ENCODE results near the gene FANCE.

The FANCE gene

DNA sequence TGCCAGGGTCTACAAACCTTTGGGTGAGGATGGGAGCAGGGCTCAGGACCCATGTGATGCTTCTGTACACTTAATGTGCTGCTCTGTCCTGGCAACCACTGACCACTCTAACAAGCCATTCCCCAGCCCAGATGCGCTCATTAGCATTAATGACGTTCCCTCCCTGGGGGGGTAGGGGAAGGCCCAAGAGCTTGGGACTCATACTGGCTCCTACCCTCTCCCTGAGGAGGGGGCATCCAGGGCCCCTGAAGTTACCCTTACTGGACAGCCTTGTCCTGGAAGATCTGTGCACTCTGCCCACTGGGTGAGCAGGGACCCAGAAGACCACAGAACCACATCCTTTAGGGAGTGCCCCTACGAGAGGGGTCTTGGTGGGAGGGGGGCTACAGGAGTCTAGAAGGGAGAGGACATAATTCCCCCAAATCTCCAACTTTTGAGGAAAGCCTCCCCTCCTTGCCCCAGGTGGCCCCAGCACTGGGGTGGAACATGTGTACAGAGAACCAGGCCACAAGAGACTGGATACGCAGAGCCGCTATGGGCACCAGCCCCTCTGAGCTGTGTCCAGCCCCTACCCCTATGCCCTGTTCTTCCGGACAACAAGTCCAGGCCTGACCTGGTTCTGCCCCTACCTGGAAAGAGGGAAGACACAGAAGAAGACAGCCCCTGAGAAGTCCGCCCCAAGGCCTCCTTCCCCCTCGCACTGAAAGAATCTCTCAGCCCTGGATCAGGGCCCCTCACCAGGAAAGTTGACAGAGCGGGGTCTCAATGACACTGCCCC, 43.3 kb downstream of the FANCE start:
- Histone ChIP-seq H3K4me1 (ENCODE audit: control insufficient read depth, low read length) (peaks cover 19% of the 10 kb centered on the region), H4K20me1 (ENCODE audit: control insufficient read depth, insufficient read depth, low read depth, low read length) (peaks cover 5% of the 10 kb centered on the region; the same call in 1 of the 2 replicates), H3K36me3 (ENCODE audit: control insufficient read depth, low read length) (no peaks in the 10 kb centered on the region), H3K9me3 (ENCODE audit: control insufficient read depth, insufficient read depth, low read length) (no peaks in the 10 kb centered on the region), H3K27me3 (ENCODE audit: control insufficient read depth, low read length) (peaks cover 87% of the 10 kb centered on the region), H3K4me3 (ENCODE audit: low read length) (no peak overlapping the region), H3K27ac (ENCODE audit: low read depth, low read length) (no peak overlapping the region), H3K9me2 (replicated peaks; ENCODE audit: control insufficient read depth, low read length) (no peaks in the 10 kb centered on the region), H3K4me2 (ENCODE audit: low read length) (no peak overlapping the region), H3F3A (ENCODE audit: control insufficient read depth, insufficient read depth) (no peaks in the 10 kb centered on the region), H3K79me2 (ENCODE audit: control insufficient read depth, low read length) (no peaks in the 10 kb centered on the region)
- TF ChIP-seq, protein P1, sequence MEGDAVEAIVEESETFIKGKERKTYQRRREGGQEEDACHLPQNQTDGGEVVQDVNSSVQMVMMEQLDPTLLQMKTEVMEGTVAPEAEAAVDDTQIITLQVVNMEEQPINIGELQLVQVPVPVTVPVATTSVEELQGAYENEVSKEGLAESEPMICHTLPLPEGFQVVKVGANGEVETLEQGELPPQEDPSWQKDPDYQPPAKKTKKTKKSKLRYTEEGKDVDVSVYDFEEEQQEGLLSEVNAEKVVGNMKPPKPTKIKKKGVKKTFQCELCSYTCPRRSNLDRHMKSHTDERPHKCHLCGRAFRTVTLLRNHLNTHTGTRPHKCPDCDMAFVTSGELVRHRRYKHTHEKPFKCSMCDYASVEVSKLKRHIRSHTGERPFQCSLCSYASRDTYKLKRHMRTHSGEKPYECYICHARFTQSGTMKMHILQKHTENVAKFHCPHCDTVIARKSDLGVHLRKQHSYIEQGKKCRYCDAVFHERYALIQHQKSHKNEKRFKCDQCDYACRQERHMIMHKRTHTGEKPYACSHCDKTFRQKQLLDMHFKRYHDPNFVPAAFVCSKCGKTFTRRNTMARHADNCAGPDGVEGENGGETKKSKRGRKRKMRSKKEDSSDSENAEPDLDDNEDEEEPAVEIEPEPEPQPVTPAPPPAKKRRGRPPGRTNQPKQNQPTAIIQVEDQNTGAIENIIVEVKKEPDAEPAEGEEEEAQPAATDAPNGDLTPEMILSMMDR (IDR thresholded peaks at IDR 0.05; ENCODE audit: low read depth, low read length, poor library complexity, severe bottlenecking): no peak
- no peak for TF ChIP-seq EZH2phosphoT487 (IDR thresholded peaks at IDR 0.05; ENCODE audit: borderline replicate concordance, low read length)

DNA sequence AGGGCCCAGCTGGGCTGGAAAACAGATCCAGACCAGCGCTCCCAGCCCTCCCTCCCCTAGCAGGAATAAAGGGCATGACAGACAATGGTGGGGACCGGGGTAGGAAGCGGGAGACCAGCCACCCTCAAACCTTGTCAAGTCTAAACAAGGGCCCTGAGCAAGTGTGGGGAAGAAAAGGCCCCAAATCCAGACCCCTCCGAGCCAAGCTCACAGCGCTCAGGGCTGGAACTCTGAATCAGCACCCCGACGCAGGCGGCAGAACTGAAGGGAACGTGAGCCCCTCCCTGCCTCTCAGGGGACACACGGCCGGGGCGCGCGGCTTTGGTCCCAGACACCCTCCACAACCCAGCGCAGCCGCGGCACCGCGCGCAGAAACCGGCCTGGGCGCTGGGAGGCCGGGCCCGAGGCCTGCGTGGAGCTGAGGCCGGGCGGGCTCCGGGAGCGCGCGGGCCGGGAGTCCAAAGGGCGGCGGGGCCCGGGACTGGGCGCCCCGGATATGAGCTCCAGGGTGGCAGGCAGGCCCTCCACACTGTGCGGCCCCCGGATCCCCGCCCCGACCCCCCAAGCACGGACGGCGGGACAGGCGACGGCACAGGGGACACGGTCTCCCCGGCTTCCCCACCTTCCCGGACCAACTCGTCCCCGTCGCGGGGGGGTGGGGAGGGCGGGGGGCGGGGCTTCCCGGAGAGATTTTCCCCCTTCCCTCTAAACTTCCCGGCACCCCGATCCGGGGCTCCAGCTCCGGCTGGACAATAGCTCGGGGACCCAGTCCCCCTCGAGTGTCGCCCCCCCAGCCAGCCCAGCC, 44.1 kb downstream of the FANCE start:
- H3K4me1 ChIP-seq (ENCODE audit: control insufficient read depth, low read length): peaks cover 19% of the 10 kb centered on the region

DNA sequence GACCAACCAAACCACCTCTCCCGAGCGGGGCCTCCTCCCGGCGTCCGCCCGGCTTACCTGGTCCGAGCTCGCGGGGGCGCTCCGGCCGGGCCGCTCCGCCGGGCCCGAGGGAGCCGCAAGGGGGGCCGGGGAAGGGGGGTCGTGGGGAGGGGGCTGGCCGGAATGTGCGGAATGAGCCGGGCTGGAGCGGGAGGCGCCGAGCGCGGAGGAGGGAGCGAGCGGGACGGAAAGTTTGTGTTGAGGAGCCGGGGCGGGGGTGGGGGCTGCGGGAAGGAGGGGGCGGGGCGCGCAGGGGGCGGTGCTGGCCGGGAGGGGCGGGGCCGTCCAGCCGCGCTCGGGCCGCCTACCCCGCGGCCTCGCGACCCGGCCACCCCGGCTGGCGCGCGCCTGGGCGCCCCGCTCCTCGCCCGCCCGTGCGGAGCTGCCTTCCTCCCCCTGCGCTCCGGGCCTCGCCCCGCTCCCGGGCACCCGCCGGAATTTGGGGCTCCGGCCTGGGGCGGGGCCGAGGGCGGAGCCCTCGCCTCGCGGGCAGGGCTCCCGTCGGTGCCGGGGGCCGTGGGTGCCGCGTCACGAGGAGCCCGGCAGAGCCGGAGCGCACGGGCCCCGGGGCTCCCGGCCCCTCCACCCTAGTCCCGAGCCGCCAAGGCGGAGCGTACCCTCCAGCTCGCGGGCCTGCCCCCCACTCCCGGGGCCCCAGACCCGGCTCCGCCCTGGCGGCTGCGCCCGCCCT, 44.9 kb downstream of the FANCE start, which contains the start of gene TEAD3:
Gene TEAD3 (minus strand): TSS at position 239 of the 730 bp plus-strand sequence.
- H3K4me1 ChIP-seq (ENCODE audit: control insufficient read depth, low read length): peaks cover 19% of the 10 kb centered on the region

More for the DNA sequence above, 44.1 kb downstream of the FANCE start:
- Histone ChIP-seq H4K20me1 (ENCODE audit: control insufficient read depth, insufficient read depth, low read depth, low read length) (peaks cover 5% of the 10 kb centered on the region; the same call in 1 of the 2 replicates), H3K9me2 (replicated peaks; ENCODE audit: control insufficient read depth, low read length) (no peaks in the 10 kb centered on the region), H3K79me2 (ENCODE audit: control insufficient read depth, low read length) (no peaks in the 10 kb centered on the region), H3K4me2 (ENCODE audit: low read length) (peak overlapping the region; percentile 67), H3F3A (ENCODE audit: control insufficient read depth, insufficient read depth) (no peaks in the 10 kb centered on the region), H3K27me3 (ENCODE audit: control insufficient read depth, low read length) (peaks cover 87% of the 10 kb centered on the region), H3K4me3 (ENCODE audit: low read length) (peak overlapping the region; percentile 59), H3K9me3 (ENCODE audit: control insufficient read depth, insufficient read depth, low read length) (no peaks in the 10 kb centered on the region), H3K36me3 (ENCODE audit: control insufficient read depth, low read length) (no peaks in the 10 kb centered on the region), H3K27ac (ENCODE audit: low read depth, low read length) (no peak overlapping the region)
- TF ChIP-seq, protein P1 (IDR thresholded peaks at IDR 0.05; ENCODE audit: low read depth, low read length, poor library complexity, severe bottlenecking): no peak
- TF ChIP-seq EZH2phosphoT487 (IDR thresholded peaks at IDR 0.05; ENCODE audit: borderline replicate concordance, low read length): no peak

More for the DNA sequence above, 44.9 kb downstream of the FANCE start, which contains the start of gene TEAD3:
- Histone ChIP-seq H3K9me2 (replicated peaks; ENCODE audit: control insufficient read depth, low read length) (no peaks in the 10 kb centered on the region), H3K4me3 (ENCODE audit: low read length) (peak within 1 kb of the TSS; percentile 65), H3K4me2 (ENCODE audit: low read length) (peak within 1 kb of the TSS; percentile 87), H3K36me3 (ENCODE audit: control insufficient read depth, low read length) (no peaks in the 10 kb centered on the region), H3K9me3 (ENCODE audit: control insufficient read depth, insufficient read depth, low read length) (no peaks in the 10 kb centered on the region), H3F3A (ENCODE audit: control insufficient read depth, insufficient read depth) (no peaks in the 10 kb centered on the region), H3K79me2 (ENCODE audit: control insufficient read depth, low read length) (no peaks in the 10 kb centered on the region), H4K20me1 (ENCODE audit: control insufficient read depth, insufficient read depth, low read depth, low read length) (peaks cover 5% of the 10 kb centered on the region; the same call in 1 of the 2 replicates), H3K27ac (ENCODE audit: low read depth, low read length) (no peak within 1 kb of the TSS), H3K27me3 (ENCODE audit: control insufficient read depth, low read length) (peaks cover 83% of the 10 kb centered on the region)
- TF ChIP-seq, protein P1 (IDR thresholded peaks at IDR 0.05; ENCODE audit: low read depth, low read length, poor library complexity, severe bottlenecking): peak; percentile 17
- no peak for TF ChIP-seq EZH2phosphoT487 (IDR thresholded peaks at IDR 0.05; ENCODE audit: borderline replicate concordance, low read length)

All from DOHH2 (cell line).